ENCODE data around the gene SLC35C1. TPM values are rescaled to one million over a fixed set of nuclear protein-coding genes. Genes with fewer than 3 reads are reported as not detected.

The SLC35C1 gene
- total and polyA plus RNA-seq, 2 experiments from 2014 or later, result 6.8 to 11.0 TPM

- TF ChIP-seq REST (IDR thresholded peaks at IDR 0.05; ENCODE audit: unreplicated experiment), result no peak
- TF ChIP-seq ZNF462 (CRISPR knock-in tag; IDR thresholded peaks at IDR 0.05), result no peak
- TF ChIP-seq JUNB (IDR thresholded peaks at IDR 0.05; ENCODE audit: unreplicated experiment), result no peak
- TF ChIP-seq STAT1 (IDR thresholded peaks at IDR 0.05; ENCODE audit: unreplicated experiment), result no peak
- no peak for TF ChIP-seq ZNF114 (CRISPR knock-in tag; IDR thresholded peaks at IDR 0.05)
- no peak for TF ChIP-seq NANOG (IDR thresholded peaks at IDR 0.05; ENCODE audit: borderline replicate concordance)
- no peak for TF ChIP-seq EZH2phosphoT487 (IDR thresholded peaks at IDR 0.05; ENCODE audit: unreplicated experiment)
Observed at GRCh38 chr11:45846174-45846675, 41.3 kb downstream of the SLC35C1 start (continued).
